HepG2 (cell line): ENCODE results near the gene FGGY. TPM values are rescaled to one million over a fixed set of nuclear protein-coding genes. Genes with fewer than 3 reads are reported as not detected.

Experiments used
- ATAC-seq: fragments of 200-7000 bp; cut with Tn5 transposase; 3 replicates; pipeline ENCODE4 v1.9.1; 2020; ENCODE audit warnings: mild to moderate bottlenecking, moderate library complexity
- BruUV-seq: library from RNA; stranded (reverse); fragments of 400-500 nt; replicated peaks from 2 replicates; lab custom pipeline; 2021; lab: Mats Ljungman, UMichigan
- CTCF ChIA-PET: fragments of 300-600 bp; formaldehyde crosslinking; extraction: SDS; loops from one replicate; lab custom pipeline; 2021; ENCODE audit warnings: low total read pairs, inconsistent platforms, low intra/inter-chr PET ratio; lab: Yijun Ruan, JAX
- POLR2A ChIA-PET: fragments of 350-600 bp; sonication (Branson Sonifier 250); formaldehyde crosslinking; loops from one replicate; lab custom pipeline; 2020; ENCODE audit warnings: antibody characterized with exemption, inconsistent platforms; lab: Yijun Ruan, JAX
- DNase-seq: peaks from one replicate; pipeline ENCODE4 v3.0.0-alpha.2; 2015; ENCODE audit warnings: low spot score
- FAIRE-seq: peaks from 3 replicates; lab custom pipeline; 2011; peaks lifted over from hg19 to GRCh38; lab: Jason Lieb, UNC
- H2AFZ ChIP-seq: one replicate; pipeline ENCODE4 v1.6.1; 2011; ENCODE audit warnings: low read length, inconsistent platforms
- H3K27ac ChIP-seq: fragments of 300-600 bp; 3 replicates; pipeline ENCODE4 v1.8.0; 2011; ENCODE audit warnings: mixed run types, mild to moderate bottlenecking, mixed read lengths, low read length, inconsistent platforms; ENCODE audit not compliant: insufficient read depth; ENCODE audit errors: extremely low read length
- H3K27me3 ChIP-seq, 2 experiments: fragments of 200-600 bp in 1 of 2; 2 replicates in 1 of 2; 3 replicates in 1 of 2; pipeline versions ENCODE4 v1.6.0 to v1.8.0; 2011; ENCODE audit warnings: low read length in 2 of 2, mild to moderate bottlenecking in 2 of 2, moderate library complexity in 2 of 2, inconsistent platforms in 1 of 2; ENCODE audit not compliant: insufficient read depth in 2 of 2, control insufficient read depth in 1 of 2
- H3K36me3 ChIP-seq, 2 experiments: fragments of 200-600 bp in 1 of 2; replicated peaks in 1 of 2; 2 replicates in 1 of 2; 3 replicates in 1 of 2; pipeline versions ENCODE4 v1.5.1 to v1.8.0; 2011; ENCODE audit warnings: low read length in 2 of 2, inconsistent platforms in 1 of 2; ENCODE audit not compliant: insufficient read depth in 2 of 2, control insufficient read depth in 1 of 2
- H3K4me1 ChIP-seq: 2 replicates; pipeline ENCODE4 v1.5.1; 2012; ENCODE audit warnings: low read length, inconsistent platforms; ENCODE audit not compliant: insufficient read depth
- H3K4me2 ChIP-seq: 2 replicates; pipeline ENCODE4 v1.6.0; 2011; ENCODE audit warnings: low read depth, low read length, inconsistent platforms
- H3K4me3 ChIP-seq, 3 experiments: fragments of 200-600 bp in 1 of 3; sonication (generic), shearing (Covaris generic) in 1 of 3; replicated peaks in 1 of 3; 2 replicates each; pipeline ENCODE4 v1.5.1; 2011 to 2016; ENCODE audit warnings: low read length in 3 of 3, inconsistent platforms in 2 of 3, low read depth in 2 of 3, mild to moderate bottlenecking in 2 of 3, control low read depth in 1 of 3, mixed read lengths in 1 of 3; ENCODE audit not compliant: insufficient read depth in 1 of 3
- H3K79me2 ChIP-seq: one replicate; pipeline ENCODE4 v1.6.1; 2011; ENCODE audit warnings: low read length, inconsistent platforms; ENCODE audit not compliant: insufficient read depth
- H3K9ac ChIP-seq: 2 replicates; pipeline ENCODE4 v1.6.0; 2011; ENCODE audit warnings: mild to moderate bottlenecking, low read depth, low read length, inconsistent platforms; ENCODE audit not compliant: insufficient read depth
- H3K9me3 ChIP-seq: 2 replicates; pipeline ENCODE4 v1.5.1; 2012; ENCODE audit warnings: mild to moderate bottlenecking, low read length
- H4K20me1 ChIP-seq: 2 replicates; pipeline ENCODE4 v1.6.0; 2011; ENCODE audit warnings: inconsistent platforms, mild to moderate bottlenecking, low read length, moderate library complexity; ENCODE audit not compliant: insufficient read depth
- GPN1 ChIP-seq: sonication (generic); formaldehyde crosslinking; IDR thresholded peaks from 2 replicates; pipeline ENCODE4 v1.5.1; 2020; ENCODE audit warnings: missing genetic modification reagents, borderline replicate concordance
- HOXA5 ChIP-seq: sonication (generic); formaldehyde crosslinking; IDR thresholded peaks from 2 replicates; pipeline ENCODE4 v1.4.0; 2020; ENCODE audit warnings: missing genetic modification reagents
- ZBTB44 ChIP-seq: sonication (generic); formaldehyde crosslinking; IDR thresholded peaks from 2 replicates; pipeline ENCODE4 v1.4.0; 2020; ENCODE audit warnings: missing genetic modification reagents
- ZNF33A ChIP-seq: sonication (generic); formaldehyde crosslinking; IDR thresholded peaks from 2 replicates; pipeline ENCODE4 v1.5.1; 2020; ENCODE audit warnings: missing genetic modification reagents, mild to moderate bottlenecking, moderate library complexity, borderline replicate concordance
- ZNF75D ChIP-seq: sonication (generic); formaldehyde crosslinking; IDR thresholded peaks from 2 replicates; pipeline ENCODE4 v1.8.1; 2023; ENCODE audit warnings: missing genetic modification reagents, mild to moderate bottlenecking, borderline replicate concordance
- WGBS: methylation state at CpG from one replicate; pipeline ENCODE4 v1.1.6; 2017; ENCODE audit warnings: low lambda C conversion rate; 5-methylcytosine and 5-hydroxymethylcytosine counted together
- in situ Hi-C: cut with HindIII; loops from 2 replicates; pipeline ENCODE4 v1.10.0; 2017; ENCODE audit warnings: low pct_unique_long_range_greater_than_20kb; ENCODE audit not compliant: extremely low pct_ligation_motif_present
- intact Hi-C: fragments of 100-400 bp; cut with micrococcal nuclease; formaldehyde crosslinking; loops from one replicate; pipeline ENCODE4 v1.10.0; 2022; ENCODE audit not compliant: unreplicated experiment
- polyA plus RNA-seq, 8 experiments: library from polyadenylated mRNA; depleted of rRNA in 3 of 8; stranded (reverse) in 7 of 8; unstranded in 1 of 8; fragments of >200 nt; fragmentation: Illumina TruSeq in 4 of 8; extraction: Trizol in 4 of 8; gene quantifications; 2 replicates each; pipeline versions ENCODE4 v1.2.1 to v1.2.3, GENCODE V29; 2011 to 2016; ENCODE audit warnings: low read depth in 4 of 8, missing spikeins in 1 of 8, mixed read lengths in 1 of 8; ENCODE audit not compliant: insufficient read depth in 1 of 8
- total RNA-seq, 5 experiments: library from RNA; depleted of rRNA; stranded (reverse); fragments of >200 nt; fragmentation: Illumina TruSeq; extraction: Trizol; gene quantifications; 2 replicates each; pipeline ENCODE4 v1.2.3, GENCODE V29; 2016; ENCODE audit warnings: low read depth in 1 of 5
- TF ChIP-seq, protein P1 (sequence below): sonication (generic); formaldehyde crosslinking; conservative IDR thresholded peaks from 2 replicates; pipeline ENCODE4 v1.4.0; 2020; ENCODE audit warnings: mild to moderate bottlenecking, missing genetic modification reagents, moderate library complexity
- TF ChIP-seq, protein P2 (sequence below): sonication (generic); formaldehyde crosslinking; IDR thresholded peaks from 2 replicates; pipeline ENCODE4 v1.4.0; 2020; ENCODE audit warnings: missing genetic modification reagents

Gene FGGY
- total and polyA plus RNA-seq, 2 of the 13 experiments (the other 11 are each of a cell fraction or from before 2014, with no cell fraction given), result 15.7 to 27.5 TPM

GRCh38 chr1:59293206-59293605 lies 3.7 kb upstream of the FGGY start:
- POLR2A ChIA-PET, result no interaction called here
- DNase-seq, result no peak
- H3K79me2 ChIP-seq, result no peaks in the 10 kb centered on the region
- H3K4me1 ChIP-seq, result peaks cover 58% of the 10 kb centered on the region
- no TSS peak for BruUV-seq
- no peak for FAIRE-seq
- no peak for ATAC-seq
- H3K9ac ChIP-seq, result no peak overlapping the region
- H3K36me3 ChIP-seq, result no peaks in the 10 kb centered on the region
- intact Hi-C loops (loop anchor here (10.0 kb wide), 3 partner anchors 148 to 408 kb away; no protein-coding TSS in a partner anchor), in situ Hi-C loops (loop anchor here (10.0 kb wide), 3 partner anchors 262 to 508 kb away; partner anchors contain the start of gene JUN)
- no peaks in the 10 kb centered on the region for H4K20me1 ChIP-seq
- H3K4me3 ChIP-seq, result no peak overlapping the region
- H3K27ac ChIP-seq, result no peak overlapping the region
- H3K27me3 ChIP-seq, result no peaks in the 10 kb centered on the region; a peak in 1 of 5 replicates
- TF ChIP-seq ZNF33A (CRISPR knock-in tag), result no peak
- TF ChIP-seq ZNF75D (CRISPR knock-in tag), result no peak
- TF ChIP-seq, protein P1, sequence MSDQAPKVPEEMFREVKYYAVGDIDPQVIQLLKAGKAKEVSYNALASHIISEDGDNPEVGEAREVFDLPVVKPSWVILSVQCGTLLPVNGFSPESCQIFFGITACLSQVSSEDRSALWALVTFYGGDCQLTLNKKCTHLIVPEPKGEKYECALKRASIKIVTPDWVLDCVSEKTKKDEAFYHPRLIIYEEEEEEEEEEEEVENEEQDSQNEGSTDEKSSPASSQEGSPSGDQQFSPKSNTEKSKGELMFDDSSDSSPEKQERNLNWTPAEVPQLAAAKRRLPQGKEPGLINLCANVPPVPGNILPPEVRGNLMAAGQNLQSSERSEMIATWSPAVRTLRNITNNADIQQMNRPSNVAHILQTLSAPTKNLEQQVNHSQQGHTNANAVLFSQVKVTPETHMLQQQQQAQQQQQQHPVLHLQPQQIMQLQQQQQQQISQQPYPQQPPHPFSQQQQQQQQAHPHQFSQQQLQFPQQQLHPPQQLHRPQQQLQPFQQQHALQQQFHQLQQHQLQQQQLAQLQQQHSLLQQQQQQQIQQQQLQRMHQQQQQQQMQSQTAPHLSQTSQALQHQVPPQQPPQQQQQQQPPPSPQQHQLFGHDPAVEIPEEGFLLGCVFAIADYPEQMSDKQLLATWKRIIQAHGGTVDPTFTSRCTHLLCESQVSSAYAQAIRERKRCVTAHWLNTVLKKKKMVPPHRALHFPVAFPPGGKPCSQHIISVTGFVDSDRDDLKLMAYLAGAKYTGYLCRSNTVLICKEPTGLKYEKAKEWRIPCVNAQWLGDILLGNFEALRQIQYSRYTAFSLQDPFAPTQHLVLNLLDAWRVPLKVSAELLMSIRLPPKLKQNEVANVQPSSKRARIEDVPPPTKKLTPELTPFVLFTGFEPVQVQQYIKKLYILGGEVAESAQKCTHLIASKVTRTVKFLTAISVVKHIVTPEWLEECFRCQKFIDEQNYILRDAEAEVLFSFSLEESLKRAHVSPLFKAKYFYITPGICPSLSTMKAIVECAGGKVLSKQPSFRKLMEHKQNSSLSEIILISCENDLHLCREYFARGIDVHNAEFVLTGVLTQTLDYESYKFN (CRISPR knock-in tag), result no peak
- TF ChIP-seq GPN1 (CRISPR knock-in tag), result no peak
- TF ChIP-seq ZBTB44 (CRISPR knock-in tag), result no peak
- no peak for TF ChIP-seq HOXA5 (CRISPR knock-in tag)
- TF ChIP-seq, protein P2, sequence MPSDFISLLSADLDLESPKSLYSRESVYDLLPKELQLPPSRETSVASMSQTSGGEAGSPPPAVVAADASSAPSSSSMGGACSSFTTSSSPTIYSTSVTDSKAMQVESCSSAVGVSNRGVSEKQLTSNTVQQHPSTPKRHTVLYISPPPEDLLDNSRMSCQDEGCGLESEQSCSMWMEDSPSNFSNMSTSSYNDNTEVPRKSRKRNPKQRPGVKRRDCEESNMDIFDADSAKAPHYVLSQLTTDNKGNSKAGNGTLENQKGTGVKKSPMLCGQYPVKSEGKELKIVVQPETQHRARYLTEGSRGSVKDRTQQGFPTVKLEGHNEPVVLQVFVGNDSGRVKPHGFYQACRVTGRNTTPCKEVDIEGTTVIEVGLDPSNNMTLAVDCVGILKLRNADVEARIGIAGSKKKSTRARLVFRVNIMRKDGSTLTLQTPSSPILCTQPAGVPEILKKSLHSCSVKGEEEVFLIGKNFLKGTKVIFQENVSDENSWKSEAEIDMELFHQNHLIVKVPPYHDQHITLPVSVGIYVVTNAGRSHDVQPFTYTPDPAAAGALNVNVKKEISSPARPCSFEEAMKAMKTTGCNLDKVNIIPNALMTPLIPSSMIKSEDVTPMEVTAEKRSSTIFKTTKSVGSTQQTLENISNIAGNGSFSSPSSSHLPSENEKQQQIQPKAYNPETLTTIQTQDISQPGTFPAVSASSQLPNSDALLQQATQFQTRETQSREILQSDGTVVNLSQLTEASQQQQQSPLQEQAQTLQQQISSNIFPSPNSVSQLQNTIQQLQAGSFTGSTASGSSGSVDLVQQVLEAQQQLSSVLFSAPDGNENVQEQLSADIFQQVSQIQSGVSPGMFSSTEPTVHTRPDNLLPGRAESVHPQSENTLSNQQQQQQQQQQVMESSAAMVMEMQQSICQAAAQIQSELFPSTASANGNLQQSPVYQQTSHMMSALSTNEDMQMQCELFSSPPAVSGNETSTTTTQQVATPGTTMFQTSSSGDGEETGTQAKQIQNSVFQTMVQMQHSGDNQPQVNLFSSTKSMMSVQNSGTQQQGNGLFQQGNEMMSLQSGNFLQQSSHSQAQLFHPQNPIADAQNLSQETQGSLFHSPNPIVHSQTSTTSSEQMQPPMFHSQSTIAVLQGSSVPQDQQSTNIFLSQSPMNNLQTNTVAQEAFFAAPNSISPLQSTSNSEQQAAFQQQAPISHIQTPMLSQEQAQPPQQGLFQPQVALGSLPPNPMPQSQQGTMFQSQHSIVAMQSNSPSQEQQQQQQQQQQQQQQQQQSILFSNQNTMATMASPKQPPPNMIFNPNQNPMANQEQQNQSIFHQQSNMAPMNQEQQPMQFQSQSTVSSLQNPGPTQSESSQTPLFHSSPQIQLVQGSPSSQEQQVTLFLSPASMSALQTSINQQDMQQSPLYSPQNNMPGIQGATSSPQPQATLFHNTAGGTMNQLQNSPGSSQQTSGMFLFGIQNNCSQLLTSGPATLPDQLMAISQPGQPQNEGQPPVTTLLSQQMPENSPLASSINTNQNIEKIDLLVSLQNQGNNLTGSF, result no peak
- TF ChIP-seq, all 625 proteins: peak for 0
- CTCF ChIA-PET, result no interaction called here
- 98% methylated on average over 2 of the region's 2 CpGs for WGBS
- Histone ChIP-seq H2AFZ (no peak overlapping the region), H3K4me2 (no peak overlapping the region), H3K9me3 (no peaks in the 10 kb centered on the region)
